Adrenal gland (tissue), 12 donors: Measurements from ENCODE around the gene SF3B1. TPM values are rescaled to one million over a fixed set of nuclear protein-coding genes. Genes with fewer than 3 reads are reported as not detected.
A peak's percentile ranks its signal among the peaks of the same experiment; 100 is the strongest.

Source experiments
- DNase-seq, 7 donors: peaks; one replicate each; pipeline ENCODE4 v3.0.0-alpha.2; 2019 to 2020
- H3K27ac ChIP-seq, 5 donors: fragments of 200-600 bp; sonication (generic) in 4 of 5; 1 replicate in 3 of 5; 2 replicates in 2 of 5; pipeline versions ENCODE4 v1.5.1 to v1.8.0; 2016 to 2020; ENCODE audit warnings: mild to moderate bottlenecking in 1 of 5
- H3K27me3 ChIP-seq: fragments of 200-600 bp; 2 replicates; pipeline ENCODE4 v1.8.0; 2021
- H3K36me3 ChIP-seq, 2 donors: fragments of 200-600 bp; replicated peaks in 1 of 2; 1 replicate in 1 of 2; 2 replicates in 1 of 2; pipeline versions ENCODE4 v1.5.1 to v1.8.0; 2018 to 2022
- H3K4me1 ChIP-seq, 2 donors: fragments of 200-600 bp; replicated peaks in 1 of 2; 1 replicate in 1 of 2; 2 replicates in 1 of 2; pipeline versions ENCODE4 v1.5.1 to v1.8.0; 2018 to 2021
- H3K4me3 ChIP-seq, 4 donors: fragments of 200-600 bp; sonication (generic) in 3 of 4; one replicate each; pipeline ENCODE4 v1.5.1; 2016 to 2018
- H3K9me3 ChIP-seq, 3 donors: fragments of 200-600 bp; sonication (generic) in 1 of 3; replicated peaks in 1 of 3; 1 replicate in 2 of 3; 2 replicates in 1 of 3; pipeline versions ENCODE4 v1.5.1 to v1.8.0; 2016 to 2021
- CTCF ChIP-seq, 6 experiments: fragments of 450-650 bp in 4 of 6; fragments of 200-600 bp in 2 of 6; sonication (generic) in 1 of 6; IDR thresholded peaks; 1 replicate in 5 of 6; 2 replicates in 1 of 6; pipeline versions ENCODE4 v1.5.1 to v1.8.0; 2016 to 2021; ENCODE audit warnings: antibody characterized with exemption in 6 of 6, mild to moderate bottlenecking in 2 of 6, moderate library complexity in 1 of 6
- POLR2A ChIP-seq, 2 donors: fragments of 450-650 bp; IDR thresholded peaks; one replicate each; pipeline ENCODE4 v1.6.1; 2017; ENCODE audit warnings: antibody characterized with exemption in 2 of 2, mild to moderate bottlenecking in 2 of 2, moderate library complexity in 1 of 2
- WGBS, 4 donors: extraction: QIAGEN DNeasy Blood & Tissue Kit in 2 of 4; methylation state at CpG; one replicate each; pipeline versions ENCODE4 v1.1.5 to v1.1.7; 2013 to 2017; 5-methylcytosine and 5-hydroxymethylcytosine counted together
- intact Hi-C, 2 donors: fragments of 100-400 bp; cut with DNase I; formaldehyde crosslinking; loops; one replicate each; pipeline versions ENCODE4 v1.14.1 to v1.15.0; 2022 to 2023
- polyA plus RNA-seq, 3 donors: library from polyadenylated mRNA; stranded (reverse); fragments of 200-250 nt in 2 of 3; fragments of 350-450 nt in 1 of 3; fragmentation: Illumina TruSeq in 1 of 3; extraction: RNeasy Lipid Tissue Mini Kit (QIAGEN cat#74804) in 1 of 3; gene quantifications; one replicate each; pipeline ENCODE4 v1.2.3, GENCODE V29; 2013 to 2014
- total RNA-seq, 9 donors: library from RNA; depleted of rRNA in 4 of 9; stranded (reverse); fragments of >200 nt in 4 of 9; fragments of 120-200 nt in 1 of 9; fragmentation: NEBNext Ultra II Directional in 1 of 9; extraction: Animal tissue kit (Norgen Biotek cat#: 25700) in 1 of 9; gene quantifications; one replicate each; pipeline versions ENCODE4 v1.1.0 to v1.2.4, GENCODE V29; 2013 to 2023
- donor health status: healthy with polysubstance abuse.
- donor health status: Bipolar disorder and iron deficiency.
- donor health status: DM: yes; HTN: yes; CAD: no.
- donor health status: DM: no; HTN: no; CAD: no.
- donor health status: DM: no; HTN: no; CAD: no.
- donor health status: DM: yes; HTN: yes; CAD: no.

Gene SF3B1
- total and polyA plus RNA-seq, 12 donors, result 91.1 to 564 (median 266) TPM

- intact Hi-C loops, result no loop called here
Observed at GRCh38 chr2:197480165-197481036, 45.6 kb upstream of the SF3B1 start.

GRCh38 chr2:197477797-197478196 lies 43.0 kb upstream of the SF3B1 start:
- H3K4me3 ChIP-seq, result no peak overlapping the region
- intact Hi-C loops, result no loop called here
- no peaks in the 10 kb centered on the region for H3K4me1 ChIP-seq
- no peaks in the 10 kb centered on the region for H3K27me3 ChIP-seq
- no peaks in the 10 kb centered on the region for H3K9me3 ChIP-seq
- TF ChIP-seq CTCF (IDR thresholded peaks at IDR 0.05) (no peak), POLR2A (IDR thresholded peaks at IDR 0.05) (no peak)
- H3K36me3 ChIP-seq, result peaks cover 0 to 53% of the 10 kb centered on the region in 2 donors
- no peak for DNase-seq
- no peak overlapping the region for H3K27ac ChIP-seq
- 95 to 100% (median 98%) methylated on average over 3 of the region's 3 CpGs for WGBS, 4 donors

More at GRCh38 chr2:197480165-197481036, 45.6 kb upstream of the SF3B1 start:
- Histone ChIP-seq H3K27ac (no peak overlapping the region), H3K36me3 (peaks cover 0 to 29% of the 10 kb centered on the region in 2 donors), H3K4me3 (no peak overlapping the region), H3K27me3 (no peaks in the 10 kb centered on the region), H3K4me1 (no peaks in the 10 kb centered on the region), H3K9me3 (peaks cover 0 to 11% (median 0%) of the 10 kb centered on the region in 3 donors)
- no peak for DNase-seq
- WGBS, 4 donors, result 87 to 93% (median 89%) methylated on average over 8 to 9 of the region's 9 CpGs
- no peak for TF ChIP-seq POLR2A (IDR thresholded peaks at IDR 0.05)

- H3K4me3 ChIP-seq, result no peak overlapping the region
- TF ChIP-seq CTCF (IDR thresholded peaks at IDR 0.05) (no peak), POLR2A (IDR thresholded peaks at IDR 0.05) (no peak)
- DNase-seq, result no peak
- peaks cover 0 to 92% of the 10 kb centered on the region in 2 donors for H3K36me3 ChIP-seq
- H3K4me1 ChIP-seq, result no peaks in the 10 kb centered on the region
- intact Hi-C loops, result no loop called here
- 94 to 98% (median 97%) methylated on average over 5 of the region's 5 CpGs for WGBS, 4 donors
- no peaks in the 10 kb centered on the region for H3K27me3 ChIP-seq
- no peak overlapping the region for H3K27ac ChIP-seq
- H3K9me3 ChIP-seq, result no peaks in the 10 kb centered on the region
Observed at GRCh38 chr2:197472166-197472565, 37.3 kb upstream of the SF3B1 start.

- intact Hi-C loops, result loop anchor here in 1 of 2 donors (10.0 kb wide), 1 partner anchor 59 kb away; no protein-coding TSS in a partner anchor
- TF ChIP-seq POLR2A (IDR thresholded peaks at IDR 0.05), result no peak
- TF ChIP-seq CTCF (IDR thresholded peaks at IDR 0.05), result no peak
- no peak for DNase-seq
- Histone ChIP-seq H3K4me3 (no peak overlapping the region), H3K9me3 (no peaks in the 10 kb centered on the region), H3K36me3 (peaks cover 0 to 78% of the 10 kb centered on the region in 2 donors), H3K27me3 (no peaks in the 10 kb centered on the region), H3K4me1 (peaks cover 0 to 14% of the 10 kb centered on the region in 2 donors), H3K27ac (peak overlapping the region in 1 of 5 donors; percentile 8)
- WGBS, 4 donors, result 48 to 56% (median 55%) methylated on average over 1 of the region's 1 CpG
Observed at GRCh38 chr2:197464175-197464574, 29.3 kb upstream of the SF3B1 start.
